Uterus (tissue), 2 donors: ENCODE measurements around the gene SIT1.

Experiments
- POLR2A ChIP-seq, 2 donors: fragments of 450-650 bp; IDR thresholded peaks; one replicate each; pipeline ENCODE4 v1.6.1; 2016; ENCODE audit warnings: antibody characterized with exemption in 2 of 2, mild to moderate bottlenecking in 1 of 2, moderate library complexity in 1 of 2
- TF ChIP-seq, protein P1 (sequence below), 4 experiments: fragments of 200-600 bp in 2 of 4; fragments of 450-650 bp in 2 of 4; sonication (generic) in 2 of 4; IDR thresholded peaks; one replicate each; pipeline ENCODE4 v1.5.1; 2016 to 2019; ENCODE audit warnings: antibody characterized with exemption in 4 of 4, mild to moderate bottlenecking in 2 of 4, moderate library complexity in 1 of 4

DNA sequence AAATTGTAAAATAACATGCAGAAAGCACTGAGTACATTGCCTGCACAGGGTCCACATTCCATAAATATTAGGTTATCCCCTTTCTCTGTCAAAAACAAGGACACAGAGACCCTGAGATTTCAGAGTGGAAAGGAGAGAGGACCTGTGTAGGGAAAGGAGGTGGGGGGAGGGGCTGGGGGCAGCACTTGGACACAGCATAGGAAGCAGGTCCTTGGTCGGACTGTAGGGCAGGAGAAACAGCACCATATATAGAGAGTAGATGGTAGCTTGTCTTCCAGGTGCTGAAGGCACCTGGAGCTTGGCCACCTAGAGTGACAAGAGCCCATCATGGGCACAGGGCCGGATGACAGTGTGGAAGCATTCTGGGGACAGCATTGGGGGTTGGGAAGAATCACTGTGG lies 36.6 kb upstream of the SIT1 start:
- TF ChIP-seq, protein P1, sequence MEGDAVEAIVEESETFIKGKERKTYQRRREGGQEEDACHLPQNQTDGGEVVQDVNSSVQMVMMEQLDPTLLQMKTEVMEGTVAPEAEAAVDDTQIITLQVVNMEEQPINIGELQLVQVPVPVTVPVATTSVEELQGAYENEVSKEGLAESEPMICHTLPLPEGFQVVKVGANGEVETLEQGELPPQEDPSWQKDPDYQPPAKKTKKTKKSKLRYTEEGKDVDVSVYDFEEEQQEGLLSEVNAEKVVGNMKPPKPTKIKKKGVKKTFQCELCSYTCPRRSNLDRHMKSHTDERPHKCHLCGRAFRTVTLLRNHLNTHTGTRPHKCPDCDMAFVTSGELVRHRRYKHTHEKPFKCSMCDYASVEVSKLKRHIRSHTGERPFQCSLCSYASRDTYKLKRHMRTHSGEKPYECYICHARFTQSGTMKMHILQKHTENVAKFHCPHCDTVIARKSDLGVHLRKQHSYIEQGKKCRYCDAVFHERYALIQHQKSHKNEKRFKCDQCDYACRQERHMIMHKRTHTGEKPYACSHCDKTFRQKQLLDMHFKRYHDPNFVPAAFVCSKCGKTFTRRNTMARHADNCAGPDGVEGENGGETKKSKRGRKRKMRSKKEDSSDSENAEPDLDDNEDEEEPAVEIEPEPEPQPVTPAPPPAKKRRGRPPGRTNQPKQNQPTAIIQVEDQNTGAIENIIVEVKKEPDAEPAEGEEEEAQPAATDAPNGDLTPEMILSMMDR (IDR thresholded peaks at IDR 0.05) = no peak
- TF ChIP-seq POLR2A (IDR thresholded peaks at IDR 0.05) = no peak
